GM12878 (cell line): ENCODE measurements around the gene TRIM60. TPM values are rescaled to one million over a fixed set of nuclear protein-coding genes. Genes with fewer than 3 reads are reported as not detected.

Experiments used
- ATAC-seq: fragments of 200-7000 bp; cut with Tn5 transposase; 3 replicates; pipeline ENCODE4 v1.9.1; 2020; ENCODE audit warnings: mild to moderate bottlenecking, moderate library complexity
- BruUV-seq: library from RNA; stranded (reverse); fragments of 400-500 nt; replicated peaks from 2 replicates; lab custom pipeline; 2021; lab: Mats Ljungman, UMichigan
- CTCF ChIA-PET: fragments of 300-600 bp; sonication (Branson Sonifier 250); formaldehyde crosslinking; extraction: SDS; loops from one replicate; lab custom pipeline; 2021; ENCODE audit warnings: inconsistent platforms; lab: Yijun Ruan, JAX
- POLR2A ChIA-PET: fragments of 350-600 bp; formaldehyde crosslinking; extraction: SDS; loops from one replicate; lab custom pipeline; 2021; ENCODE audit warnings: inconsistent platforms; lab: Charles Lee
- RAD21 ChIA-PET: fragments of 300-600 bp; sonication (Branson Sonifier 250); formaldehyde crosslinking; loops from one replicate; lab custom pipeline; 2023; ENCODE audit warnings: antibody characterized with exemption; ENCODE audit not compliant: unreplicated experiment; lab: Charles Lee
- SMC1A ChIA-PET: fragments of 300-600 bp; sonication (Branson Sonifier 250); formaldehyde crosslinking; loops from one replicate; lab custom pipeline; 2023; ENCODE audit not compliant: unreplicated experiment, uncharacterized antibody; lab: Charles Lee
- DNase-seq: peaks from one replicate; pipeline ENCODE4 v3.0.0-alpha.2; 2011; ENCODE audit warnings: low read depth, low spot score
- FAIRE-seq: peaks from 3 replicates; lab custom pipeline; 2011; peaks lifted over from hg19 to GRCh38; lab: Jason Lieb, UNC
- H2AFZ ChIP-seq: 2 replicates; pipeline ENCODE4 v1.6.0; 2011; ENCODE audit warnings: low read depth, low read length, control low read depth; ENCODE audit not compliant: control insufficient read depth
- H3K27ac ChIP-seq: 2 replicates; pipeline ENCODE4 v1.5.1; 2011; ENCODE audit warnings: control low read depth; ENCODE audit not compliant: control insufficient read depth, insufficient read depth
- H3K27me3 ChIP-seq, 2 experiments: replicated peaks in 1 of 2; 2 replicates each; pipeline versions ENCODE4 v1.6.0 to v1.6.1; 2011; ENCODE audit warnings: low read length in 1 of 2; ENCODE audit not compliant: control insufficient read depth in 2 of 2, insufficient read depth in 2 of 2
- H3K36me3 ChIP-seq, 2 experiments: 2 replicates each; pipeline ENCODE4 v1.5.1; 2011; ENCODE audit warnings: low read length in 1 of 2; ENCODE audit not compliant: control insufficient read depth in 2 of 2, insufficient read depth in 2 of 2
- H3K4me1 ChIP-seq: 2 replicates; pipeline ENCODE4 v1.6.1; 2011; ENCODE audit warnings: mild to moderate bottlenecking, low read length, moderate library complexity, mixed read lengths; ENCODE audit not compliant: control insufficient read depth, insufficient read depth
- H3K4me2 ChIP-seq: 2 replicates; pipeline ENCODE4 v1.6.0; 2011; ENCODE audit warnings: control low read depth; ENCODE audit not compliant: control insufficient read depth, insufficient read depth
- H3K4me3 ChIP-seq: fragments of 200-600 bp; sonication (generic); 2 replicates; pipeline ENCODE4 v1.5.1; 2016
- H3K79me2 ChIP-seq: 2 replicates; pipeline ENCODE4 v1.6.0; 2011; ENCODE audit warnings: low read length; ENCODE audit not compliant: control insufficient read depth, insufficient read depth
- H3K9ac ChIP-seq: 2 replicates; pipeline ENCODE4 v1.8.0; 2011; ENCODE audit warnings: low read length, control low read depth, mixed read lengths; ENCODE audit not compliant: control insufficient read depth, insufficient read depth
- H3K9me3 ChIP-seq: replicated peaks from 3 replicates; pipeline ENCODE4 v1.5.1; 2011; ENCODE audit warnings: mild to moderate bottlenecking, low read length; ENCODE audit not compliant: control insufficient read depth, insufficient read depth
- H4K20me1 ChIP-seq: 2 replicates; pipeline ENCODE4 v1.6.0; 2011; ENCODE audit not compliant: control insufficient read depth, insufficient read depth
- BHLHE40 ChIP-seq, 2 experiments: fragments of 450-650 bp in 1 of 2; IDR thresholded peaks; 2 replicates each; pipeline ENCODE4 v1.6.1; 2011 to 2017; ENCODE audit warnings: low read depth in 2 of 2, borderline replicate concordance in 1 of 2, improper control_type of control experiment in 1 of 2, low read length in 1 of 2, mild to moderate bottlenecking in 1 of 2
- CHD1 ChIP-seq: IDR thresholded peaks from 2 replicates; pipeline ENCODE4 v1.6.1; 2012; ENCODE audit warnings: low read depth, low read length, improper control_type of control experiment
- EZH2 ChIP-seq: IDR thresholded peaks from 2 replicates; pipeline ENCODE4 v1.6.1; 2012; ENCODE audit warnings: low read depth, mild to moderate bottlenecking, control low read depth, inconsistent platforms, low read length, borderline replicate concordance; ENCODE audit not compliant: control insufficient read depth
- IKZF2 ChIP-seq, 2 experiments: fragments of 450-650 bp; IDR thresholded peaks; 2 replicates each; pipeline ENCODE4 v1.6.1; 2017; ENCODE audit warnings: mild to moderate bottlenecking in 2 of 2, moderate library complexity in 2 of 2
- NR2C1 ChIP-seq: fragments of 450-650 bp; IDR thresholded peaks from 2 replicates; pipeline ENCODE4 v1.6.1; 2017; ENCODE audit warnings: antibody characterized with exemption, mild to moderate bottlenecking, moderate library complexity
- SP1 ChIP-seq: IDR thresholded peaks from one replicate; pipeline ENCODE4 v1.6.1; 2011; ENCODE audit warnings: low read depth, low read length
- SPI1 ChIP-seq: IDR thresholded peaks from 2 replicates; pipeline ENCODE4 v1.6.1; 2011; ENCODE audit warnings: low read depth, mild to moderate bottlenecking, low read length, moderate library complexity, borderline replicate concordance; ENCODE audit not compliant: insufficient read depth
- WGBS: methylation state at CpG from one replicate; pipeline ENCODE4 v1.1.6; 2016; ENCODE audit warnings: low lambda C conversion rate; ENCODE audit not compliant: insufficient replicate concordance, insufficient coverage; ENCODE audit errors: missing lambda C conversion rate; 5-methylcytosine and 5-hydroxymethylcytosine counted together
- in situ Hi-C: fragments of 300-500 bp; cut with MboI; formaldehyde crosslinking; loops from 9 replicates; pipeline ENCODE4 v1.14.3; 2018; ENCODE audit warnings: mixed read lengths
- intact Hi-C: fragments of 100-400 bp; cut with micrococcal nuclease; formaldehyde crosslinking; loops from one replicate; pipeline ENCODE4 v1.14.2; 2022; ENCODE audit not compliant: unreplicated experiment
- polyA plus RNA-seq, 11 experiments: library from polyadenylated mRNA; depleted of rRNA in 4 of 11; unstranded in 6 of 11; stranded (reverse) in 5 of 11; fragments of >200 nt; fragmentation: Nextera tagmentation in 4 of 11; fragmentation: Illumina TruSeq in 1 of 11; extraction: Ambion mirVana in 4 of 11; extraction: Trizol in 1 of 11; gene quantifications; 1 replicate in 1 of 11; 2 replicates in 10 of 11; pipeline versions ENCODE4 v1.2.1 to v1.2.3, GENCODE V29; 2011 to 2016; ENCODE audit warnings: inconsistent platforms in 2 of 11, missing spikeins in 2 of 11, low read depth in 1 of 11
- total RNA-seq, 4 experiments: library from RNA; depleted of rRNA in 3 of 4; stranded (reverse); fragments of >200 nt in 3 of 4; fragmentation: Illumina TruSeq in 1 of 4; extraction: Trizol in 1 of 4; gene quantifications; 2 replicates each; pipeline versions ENCODE4 v1.2.1 to v1.2.3, GENCODE V29; 2013 to 2021
- TF ChIP-seq, protein P1 (sequence below): IDR thresholded peaks from 2 replicates; pipeline ENCODE4 v1.6.1; 2012; ENCODE audit warnings: low read depth, low read length, improper control_type of control experiment
- TF ChIP-seq, protein P2 (sequence below): fragments of 450-650 bp; IDR thresholded peaks from 2 replicates; pipeline ENCODE4 v1.6.1; 2014; ENCODE audit warnings: mild to moderate bottlenecking
- TF ChIP-seq, protein P3 (sequence below): fragments of 450-650 bp; IDR thresholded peaks from 2 replicates; pipeline ENCODE4 v1.6.1; 2016; ENCODE audit warnings: mild to moderate bottlenecking

The TRIM60 gene
- total and polyA plus RNA-seq, 10 of the 15 experiments (the other 5 are each of a cell fraction or from before 2014, with no cell fraction given), result not detected

DNA sequence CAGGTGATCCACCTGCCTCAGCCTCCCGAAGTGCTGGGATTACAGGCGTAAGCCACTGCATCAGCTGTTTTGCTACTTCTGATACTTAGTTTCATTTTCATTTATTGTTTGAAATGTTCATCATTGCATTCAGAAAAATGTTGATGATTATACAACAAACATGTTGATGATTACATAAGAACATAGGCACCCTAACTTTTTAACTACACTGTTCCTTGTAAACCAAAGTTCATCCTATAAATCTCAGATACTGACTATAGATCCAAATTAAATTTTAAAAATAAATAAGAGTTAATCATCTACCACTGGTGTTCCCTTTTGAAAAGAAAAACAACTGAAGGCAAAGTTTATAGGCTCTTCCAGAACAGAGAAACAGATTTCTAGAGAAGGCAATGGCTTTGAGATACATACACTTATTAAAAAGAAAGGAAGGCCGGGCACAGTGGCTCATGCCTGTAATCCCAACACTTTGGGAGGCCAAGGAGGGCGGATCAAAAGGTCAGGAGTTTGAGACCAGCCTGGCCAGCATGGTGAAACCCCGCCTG, 45.3 kb downstream of the TRIM60 start:
- in situ Hi-C loops, result no loop called here
- H3K27me3 ChIP-seq, result no peaks in the 10 kb centered on the region
- DNase-seq, result no peak
- BruUV-seq, result no TSS peak
- ChIA-PET SMC1A (interaction anchor here (1.9 kb wide), 1 partner anchor 20 kb away, joined by 8 read pairs; no protein-coding TSS in a partner anchor), RAD21 (no interaction called here), CTCF (interaction anchor here (1.4 kb wide), 1 partner anchor 20 kb away, joined by 8 read pairs; no protein-coding TSS in a partner anchor), POLR2A (no interaction called here)
- intact Hi-C loops, result no loop called here
- H2AFZ ChIP-seq, result no peak overlapping the region
- no peak for FAIRE-seq
- no peaks in the 10 kb centered on the region; a peak in 1 of 4 replicates for H3K36me3 ChIP-seq
- H3K4me3 ChIP-seq, result no peak overlapping the region
- no peak for TF ChIP-seq SP1
- TF ChIP-seq, protein P1, sequence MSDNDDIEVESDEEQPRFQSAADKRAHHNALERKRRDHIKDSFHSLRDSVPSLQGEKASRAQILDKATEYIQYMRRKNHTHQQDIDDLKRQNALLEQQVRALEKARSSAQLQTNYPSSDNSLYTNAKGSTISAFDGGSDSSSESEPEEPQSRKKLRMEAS, result no peak
- TF ChIP-seq, protein P2, sequence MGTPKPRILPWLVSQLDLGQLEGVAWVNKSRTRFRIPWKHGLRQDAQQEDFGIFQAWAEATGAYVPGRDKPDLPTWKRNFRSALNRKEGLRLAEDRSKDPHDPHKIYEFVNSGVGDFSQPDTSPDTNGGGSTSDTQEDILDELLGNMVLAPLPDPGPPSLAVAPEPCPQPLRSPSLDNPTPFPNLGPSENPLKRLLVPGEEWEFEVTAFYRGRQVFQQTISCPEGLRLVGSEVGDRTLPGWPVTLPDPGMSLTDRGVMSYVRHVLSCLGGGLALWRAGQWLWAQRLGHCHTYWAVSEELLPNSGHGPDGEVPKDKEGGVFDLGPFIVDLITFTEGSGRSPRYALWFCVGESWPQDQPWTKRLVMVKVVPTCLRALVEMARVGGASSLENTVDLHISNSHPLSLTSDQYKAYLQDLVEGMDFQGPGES, result no peak
- TF ChIP-seq CHD1, result no peak
- TF ChIP-seq NR2C1, result no peak
- TF ChIP-seq IKZF2 (IDR thresholded peaks at IDR 0.05), result no peak
- no peaks in the 10 kb centered on the region for H4K20me1 ChIP-seq
- H3K9me3 ChIP-seq, result no peaks in the 10 kb centered on the region
- no peaks in the 10 kb centered on the region for H3K79me2 ChIP-seq
- ATAC-seq, result no peak
- no peak overlapping the region for H3K9ac ChIP-seq
- 98% methylated on average over 3 of the region's 5 CpGs for WGBS
- H3K4me2 ChIP-seq, result no peak overlapping the region
- no peak overlapping the region for H3K27ac ChIP-seq
- H3K4me1 ChIP-seq, result no peaks in the 10 kb centered on the region

DNA sequence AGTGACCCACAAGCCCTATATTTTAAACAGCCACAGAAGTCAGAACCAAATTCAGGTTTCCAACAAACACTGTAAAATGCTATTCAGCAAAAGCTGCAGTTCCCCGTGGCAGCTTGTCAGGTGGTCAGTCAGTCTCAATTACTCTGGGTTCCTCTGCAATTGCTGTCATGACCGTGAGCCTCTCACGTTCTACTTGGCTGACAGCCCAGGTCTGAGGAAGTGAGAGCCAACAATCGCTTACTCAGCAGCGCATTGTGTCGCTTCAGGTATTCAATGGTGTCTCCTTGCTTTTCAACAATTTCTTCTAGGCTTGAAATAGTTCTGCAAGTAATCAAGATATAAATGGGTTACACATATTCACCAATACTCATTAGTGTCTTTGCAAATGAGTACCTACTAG, 47.7 kb downstream of the TRIM60 start:
- no peaks in the 10 kb centered on the region for H4K20me1 ChIP-seq
- CTCF ChIA-PET, result interaction anchor here (0.9 kb wide), 1 partner anchor 18 kb away, joined by 3 read pairs; no protein-coding TSS in a partner anchor
- intact Hi-C loops, result no loop called here
- H3K9me3 ChIP-seq, result no peaks in the 10 kb centered on the region
- RAD21 ChIA-PET, result no interaction called here
- 78% methylated on average over 6 of the region's 6 CpGs for WGBS
- H3K4me2 ChIP-seq, result no peak overlapping the region
- H3K79me2 ChIP-seq, result no peaks in the 10 kb centered on the region
- no TSS peak for BruUV-seq
- SMC1A ChIA-PET, result no interaction called here
- no peak overlapping the region for H3K9ac ChIP-seq
- DNase-seq (no peak), ATAC-seq (no peak), FAIRE-seq (no peak)
- in situ Hi-C loops, result no loop called here
- no peak overlapping the region for H2AFZ ChIP-seq
- peak in 1 of 2 experiments; percentile 41; a peak in 1 of 4 replicates for TF ChIP-seq BHLHE40 (IDR thresholded peaks at IDR 0.05; ENCODE audit: borderline replicate concordance in 1 of 2, low read depth in 2 of 2, low read length in 1 of 2)
- TF ChIP-seq EZH2, result no peak
- TF ChIP-seq, protein P3, sequence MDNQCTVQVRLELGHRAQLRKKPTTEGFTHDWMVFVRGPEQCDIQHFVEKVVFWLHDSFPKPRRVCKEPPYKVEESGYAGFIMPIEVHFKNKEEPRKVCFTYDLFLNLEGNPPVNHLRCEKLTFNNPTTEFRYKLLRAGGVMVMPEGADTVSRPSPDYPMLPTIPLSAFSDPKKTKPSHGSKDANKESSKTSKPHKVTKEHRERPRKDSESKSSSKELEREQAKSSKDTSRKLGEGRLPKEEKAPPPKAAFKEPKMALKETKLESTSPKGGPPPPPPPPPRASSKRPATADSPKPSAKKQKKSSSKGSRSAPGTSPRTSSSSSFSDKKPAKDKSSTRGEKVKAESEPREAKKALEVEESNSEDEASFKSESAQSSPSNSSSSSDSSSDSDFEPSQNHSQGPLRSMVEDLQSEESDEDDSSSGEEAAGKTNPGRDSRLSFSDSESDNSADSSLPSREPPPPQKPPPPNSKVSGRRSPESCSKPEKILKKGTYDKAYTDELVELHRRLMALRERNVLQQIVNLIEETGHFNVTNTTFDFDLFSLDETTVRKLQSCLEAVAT, result 0 out of 2 replicates have a peak, but pooled peaks have one; percentile 27
- TF ChIP-seq SPI1, result 0 out of 2 replicates have a peak, but pooled peaks have one; percentile 3
- no peaks in the 10 kb centered on the region; a peak in 1 of 4 replicates for H3K36me3 ChIP-seq
- H3K27me3 ChIP-seq, result no peaks in the 10 kb centered on the region
- no peaks in the 10 kb centered on the region for H3K4me1 ChIP-seq
- no peak overlapping the region for H3K4me3 ChIP-seq
- no peak overlapping the region for H3K27ac ChIP-seq
- POLR2A ChIA-PET, result no interaction called here
